Measurements from ENCODE around the gene FPR3.
A peak's percentile ranks its signal among the peaks of the same experiment; 100 is the strongest.

The FPR3 gene

GRCh38 chr19:51821921-51822320, 27.0 kb downstream of the FPR3 start:
- ChIA-PET CTCF (no interaction called here), POLR2A (no interaction called here)
- DNase-seq (ENCODE audit: extremely low spot score) = no peak
- no peak for TF ChIP-seq CTCF (IDR thresholded peaks at IDR 0.05; ENCODE audit: control extremely low read depth, extremely low read depth, low read depth, missing control alignments)

- ChIA-PET CTCF (no interaction called here), POLR2A (no interaction called here)
- no peak for TF ChIP-seq CTCF (IDR thresholded peaks at IDR 0.05; ENCODE audit: control extremely low read depth, extremely low read depth, low read depth, missing control alignments)
- DNase-seq (ENCODE audit: extremely low spot score) = no peak
Measured at GRCh38 chr19:51822325-51822724, 27.4 kb downstream of the FPR3 start.

GRCh38 chr19:51822946-51823345, 28.0 kb downstream of the FPR3 start:
- ChIA-PET POLR2A (no interaction called here), CTCF (no interaction called here)
- TF ChIP-seq CTCF (IDR thresholded peaks at IDR 0.05; ENCODE audit: control extremely low read depth, extremely low read depth, low read depth, missing control alignments) = no peak

GRCh38 chr19:51824281-51825005, 29.5 kb downstream of the FPR3 start:
- ChIA-PET CTCF (no interaction called here), POLR2A (no interaction called here)

More at GRCh38 chr19:51822946-51823345, 28.0 kb downstream of the FPR3 start:
- no peak for DNase-seq (ENCODE audit: extremely low spot score)

GRCh38 chr19:51830274-51830673, 35.3 kb downstream of the FPR3 start:
- ChIA-PET POLR2A (no interaction called here), CTCF (no interaction called here)
- TF ChIP-seq CTCF (IDR thresholded peaks at IDR 0.05; ENCODE audit: control extremely low read depth, extremely low read depth, low read depth, missing control alignments) = peak; percentile 2
- no peak for DNase-seq (ENCODE audit: extremely low spot score)

More at GRCh38 chr19:51824281-51825005, 29.5 kb downstream of the FPR3 start:
- no peak for TF ChIP-seq CTCF (IDR thresholded peaks at IDR 0.05; ENCODE audit: control extremely low read depth, extremely low read depth, low read depth, missing control alignments)
- DNase-seq (ENCODE audit: extremely low spot score) = no peak

- POLR2A ChIA-PET = no interaction called here
- no peak for TF ChIP-seq CTCF (IDR thresholded peaks at IDR 0.05; ENCODE audit: control extremely low read depth, extremely low read depth, low read depth, missing control alignments)
- no peak for DNase-seq (ENCODE audit: extremely low spot score)
- CTCF ChIA-PET = no interaction called here
Measured at GRCh38 chr19:51837145-51837544, 42.2 kb downstream of the FPR3 start.
